Keratinocyte (primary cell): Measurements from ENCODE around the gene PTPN13. TPM values are rescaled to one million over a fixed set of nuclear protein-coding genes. Genes with fewer than 3 reads are reported as not detected.

Source experiments
- DNase-seq: peaks from one replicate; pipeline ENCODE4 v3.0.0-alpha.2; 2011; ENCODE audit warnings: low read depth, missing footprints, low spot score
- FAIRE-seq: peaks from 2 replicates; lab custom pipeline; 2011; peaks lifted over from hg19 to GRCh38; lab: Jason Lieb, UNC
- H2AFZ ChIP-seq: 2 replicates; pipeline ENCODE4 v1.6.0; 2012; ENCODE audit warnings: low read length, control low read depth, inconsistent platforms; ENCODE audit not compliant: control insufficient read depth
- H3K27ac ChIP-seq: 2 replicates; pipeline ENCODE4 v1.5.1; 2011; ENCODE audit warnings: low read length; ENCODE audit not compliant: control insufficient read depth, insufficient read depth
- H3K27me3 ChIP-seq: 3 replicates; pipeline ENCODE4 v1.6.0; 2011; ENCODE audit warnings: low read length; ENCODE audit not compliant: control insufficient read depth, insufficient read depth; ENCODE audit errors: extremely low read depth
- H3K36me3 ChIP-seq, 2 experiments: 2 replicates in 1 of 2; 3 replicates in 1 of 2; pipeline ENCODE4 v1.5.1; 2011; ENCODE audit warnings: low read length in 2 of 2, mild to moderate bottlenecking in 1 of 2; ENCODE audit not compliant: control insufficient read depth in 2 of 2, insufficient read depth in 2 of 2; ENCODE audit errors: extremely low read depth in 1 of 2
- H3K4me1 ChIP-seq: 3 replicates; pipeline ENCODE4 v1.5.1; 2011; ENCODE audit warnings: low read length; ENCODE audit not compliant: control insufficient read depth, insufficient read depth; ENCODE audit errors: extremely low read depth
- H3K4me2 ChIP-seq: 3 replicates; pipeline ENCODE4 v1.6.0; 2011; ENCODE audit warnings: low read depth, low read length; ENCODE audit not compliant: control insufficient read depth, insufficient read depth; ENCODE audit errors: extremely low read depth
- H3K4me3 ChIP-seq, 3 experiments: fragments of 200-600 bp in 1 of 3; sonication (generic) in 1 of 3; 2 replicates in 2 of 3; 3 replicates in 1 of 3; pipeline ENCODE4 v1.5.1; 2011 to 2016; ENCODE audit warnings: low read length in 3 of 3, mild to moderate bottlenecking in 3 of 3, control low read depth in 2 of 3, inconsistent platforms in 1 of 3, low read depth in 1 of 3, mixed read lengths in 1 of 3, mixed run types in 1 of 3, moderate library complexity in 1 of 3; ENCODE audit not compliant: control insufficient read depth in 2 of 3, insufficient read depth in 2 of 3; ENCODE audit errors: extremely low read depth in 1 of 3
- H3K79me2 ChIP-seq: 2 replicates; pipeline ENCODE4 v1.6.0; 2012; ENCODE audit warnings: low read length; ENCODE audit not compliant: control insufficient read depth, insufficient read depth
- H3K9ac ChIP-seq: 3 replicates; pipeline ENCODE4 v1.6.0; 2011; ENCODE audit warnings: low read length; ENCODE audit not compliant: control insufficient read depth, insufficient read depth; ENCODE audit errors: extremely low read depth
- H3K9me1 ChIP-seq: 3 replicates; pipeline ENCODE4 v1.6.0; 2011; ENCODE audit warnings: low read length; ENCODE audit not compliant: control insufficient read depth, insufficient read depth; ENCODE audit errors: extremely low read depth
- H3K9me3 ChIP-seq: 2 replicates; pipeline ENCODE4 v1.5.1; 2012; ENCODE audit warnings: low read depth, low read length; ENCODE audit not compliant: control insufficient read depth
- H4K20me1 ChIP-seq: 3 replicates; pipeline ENCODE4 v1.6.0; 2011; ENCODE audit warnings: low read length; ENCODE audit not compliant: control insufficient read depth, insufficient read depth; ENCODE audit errors: extremely low read depth
- CTCF ChIP-seq, 3 experiments: IDR thresholded peaks in 1 of 3; conservative IDR thresholded peaks in 1 of 3; optimal IDR thresholded peaks in 1 of 3; 2 replicates in 2 of 3; 3 replicates in 1 of 3; pipeline versions ENCODE3 to v1.5.1; 2011; ENCODE audit warnings: low read length in 3 of 3, mild to moderate bottlenecking in 3 of 3, moderate library complexity in 2 of 3, control low read depth in 1 of 3, inconsistent platforms in 1 of 3; ENCODE audit not compliant: insufficient read depth in 2 of 3; ENCODE audit errors: extremely low read depth in 1 of 3
- EZH2 ChIP-seq: IDR thresholded peaks from one replicate; pipeline ENCODE4 v1.6.1; 2012; ENCODE audit warnings: inconsistent platforms, mild to moderate bottlenecking, low read length, moderate library complexity
- dilution Hi-C: fragments of 300-500 bp; cut with MboI; formaldehyde crosslinking; loops from one replicate; pipeline ENCODE4 v1.7.0; 2020; ENCODE audit warnings: low sequenced_read_pairs; ENCODE audit not compliant: extremely low pct_ligation_motif_present
- polyA plus RNA-seq, 5 experiments: library from polyadenylated mRNA; depleted of rRNA in 3 of 5; stranded (reverse) in 3 of 5; stranded (forward) in 1 of 5; unstranded in 1 of 5; fragments of >200 nt; gene quantifications; 1 replicate in 1 of 5; 2 replicates in 3 of 5; 3 replicates in 1 of 5; pipeline versions ENCODE4 v1.2.1 to v1.2.3, GENCODE V29; 2011 to 2012; ENCODE audit warnings: missing spikeins in 2 of 5, low read depth in 1 of 5, low replicate concordance in 1 of 5

The PTPN13 gene
- polyA plus RNA-seq, 1 donor (not counting 4 experiments of a cell fraction or from before 2014, with no cell fraction given) = 37.6 TPM

- DNase-seq = no peak
- Histone ChIP-seq H3K9ac (no peak overlapping the region), H3K27ac (no peak overlapping the region), H3K79me2 (no peaks in the 10 kb centered on the region), H3K9me3 (peaks cover 4% of the 10 kb centered on the region), H3K4me2 (no peak overlapping the region), H3K27me3 (no peaks in the 10 kb centered on the region), H3K36me3 (peaks cover 5 to 24% of the 10 kb centered on the region in 2 experiments), H2AFZ (no peak overlapping the region), H3K4me3 (no peak overlapping the region), H3K9me1 (no peaks in the 10 kb centered on the region), H3K4me1 (no peaks in the 10 kb centered on the region), H4K20me1 (no peaks in the 10 kb centered on the region)
- dilution Hi-C loops = no loop called here
- FAIRE-seq = no peak
- TF ChIP-seq EZH2 (no peak), CTCF (optimal IDR thresholded peaks at IDR 0.05 in 1 of 3, IDR thresholded peaks at IDR 0.05 in 1 of 3, conservative IDR thresholded peaks at IDR 0.05 in 1 of 3; ENCODE audit: extremely low read depth in 1 of 3, insufficient read depth in 2 of 3, low read length in 3 of 3) (no peak)
Measured at GRCh38 chr4:86741846-86742245, 147.7 kb downstream of the PTPN13 start.

DNA sequence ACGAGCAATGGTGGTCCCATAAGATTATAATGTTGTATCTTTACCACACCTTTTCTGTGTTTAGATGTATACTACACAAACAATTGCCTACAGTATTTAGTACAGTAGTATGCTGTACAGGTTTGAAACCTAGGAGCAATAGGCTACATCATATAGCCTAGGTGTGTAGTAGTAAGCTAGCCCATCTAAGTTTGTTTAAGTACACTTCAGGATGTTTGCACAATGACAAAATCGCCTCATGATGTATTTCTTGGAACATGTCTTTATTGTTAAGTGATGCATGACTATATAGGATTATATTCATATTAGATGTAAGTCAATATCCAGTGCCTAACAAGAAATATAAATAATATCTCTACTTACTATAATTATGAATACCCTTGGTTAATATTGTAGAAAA is 150.5 kb downstream of the PTPN13 start:
- no peak overlapping the region for H2AFZ ChIP-seq
- FAIRE-seq (no peak), DNase-seq (no peak)
- dilution Hi-C loops = no loop called here
- H3K9ac ChIP-seq = no peak overlapping the region
- peaks cover 4% of the 10 kb centered on the region for H3K9me3 ChIP-seq
- no peak overlapping the region for H3K4me3 ChIP-seq
- no peaks in the 10 kb centered on the region for H3K9me1 ChIP-seq
- no peak overlapping the region for H3K27ac ChIP-seq
- H3K4me2 ChIP-seq = no peak overlapping the region
- TF ChIP-seq EZH2 (no peak), CTCF (optimal IDR thresholded peaks at IDR 0.05 in 1 of 3, IDR thresholded peaks at IDR 0.05 in 1 of 3, conservative IDR thresholded peaks at IDR 0.05 in 1 of 3; ENCODE audit: extremely low read depth in 1 of 3, insufficient read depth in 2 of 3, low read length in 3 of 3) (no peak)
- no peaks in the 10 kb centered on the region for H4K20me1 ChIP-seq
- H3K79me2 ChIP-seq = no peaks in the 10 kb centered on the region
- no peaks in the 10 kb centered on the region for H3K27me3 ChIP-seq
- H3K4me1 ChIP-seq = no peaks in the 10 kb centered on the region
- H3K36me3 ChIP-seq = peaks cover 6 to 17% of the 10 kb centered on the region in 2 experiments
